Thoracic aorta (tissue), 2 donors: ENCODE results near the gene RUFY4. TPM values are rescaled to one million over a fixed set of nuclear protein-coding genes. Genes with fewer than 3 reads are reported as not detected.

Source experiments
- ATAC-seq: fragments of 150-250 bp; one replicate; pipeline ENCODE4 v1.8.0; 2017; ENCODE audit warnings: low read depth; ENCODE audit not compliant: insufficient number of reproducible peaks, low FRiP score
- DNase-seq: peaks from one replicate; pipeline ENCODE4 v3.0.0-alpha.2; 2020; ENCODE audit warnings: low spot score
- H3K27ac ChIP-seq, 2 donors: fragments of 200-600 bp; sonication (generic); 1 replicate in 1 of 2; 2 replicates in 1 of 2; pipeline ENCODE4 v1.5.1; 2016; ENCODE audit warnings: mild to moderate bottlenecking in 2 of 2, moderate library complexity in 2 of 2
- H3K27me3 ChIP-seq: fragments of 200-600 bp; sonication (generic); replicated peaks from 2 replicates; pipeline ENCODE4 v1.6.0; 2016; ENCODE audit warnings: mild to moderate bottlenecking; ENCODE audit not compliant: insufficient read depth
- H3K36me3 ChIP-seq: fragments of 200-600 bp; sonication (generic); one replicate; pipeline ENCODE4 v1.5.1; 2016
- H3K4me1 ChIP-seq, 2 donors: fragments of 200-600 bp; sonication (generic); 1 replicate in 1 of 2; 2 replicates in 1 of 2; pipeline versions ENCODE4 v1.5.1 to v1.6.0; 2016; ENCODE audit warnings: low read depth in 2 of 2, mild to moderate bottlenecking in 1 of 2; ENCODE audit not compliant: control insufficient read depth in 1 of 2
- H3K4me3 ChIP-seq: fragments of 200-600 bp; sonication (generic); 2 replicates; pipeline ENCODE4 v1.5.1; 2016; ENCODE audit warnings: mild to moderate bottlenecking
- H3K9me3 ChIP-seq: fragments of 200-600 bp; sonication (generic); 2 replicates; pipeline ENCODE4 v1.5.1; 2016
- CTCF ChIP-seq: fragments of 200-600 bp; sonication (generic); IDR thresholded peaks from one replicate; pipeline ENCODE4 v1.5.1; 2019; ENCODE audit warnings: antibody characterized with exemption
- total RNA-seq, 2 donors: library from RNA; depleted of rRNA; stranded (reverse); fragments of >200 nt; gene quantifications; one replicate each; pipeline versions ENCODE4 v1.1.0 to v1.2.3, GENCODE V29; 2016

Gene RUFY4
- total RNA-seq, 2 donors from 2014 or later, result 0.68 TPM; not detected in 1

GRCh38 chr2:218028562-218029348 lies 40.3 kb upstream of the RUFY4 start:
- no peaks in the 10 kb centered on the region for H3K36me3 ChIP-seq
- H3K27ac ChIP-seq, result peak overlapping the region in 1 of 2 donors; percentile 36
- no peaks in the 10 kb centered on the region for H3K27me3 ChIP-seq
- DNase-seq (no peak), ATAC-seq (no peak)
- peaks cover 10 to 61% of the 10 kb centered on the region in 2 donors for H3K4me1 ChIP-seq
- no peaks in the 10 kb centered on the region for H3K9me3 ChIP-seq
- TF ChIP-seq CTCF, result no peak
- no peak overlapping the region for H3K4me3 ChIP-seq

GRCh38 chr2:218029366-218030360 lies 39.4 kb upstream of the RUFY4 start:
- H3K9me3 ChIP-seq, result no peaks in the 10 kb centered on the region
- no peak overlapping the region for H3K4me3 ChIP-seq
- H3K36me3 ChIP-seq, result no peaks in the 10 kb centered on the region
- no peak overlapping the region for H3K27ac ChIP-seq
- no peak for ATAC-seq
- no peaks in the 10 kb centered on the region for H3K27me3 ChIP-seq
- peaks cover 10 to 59% of the 10 kb centered on the region in 2 donors for H3K4me1 ChIP-seq
- TF ChIP-seq CTCF, result no peak
- no peak for DNase-seq

GRCh38 chr2:218030409-218031195 lies 38.5 kb upstream of the RUFY4 start:
- H3K4me3 ChIP-seq, result no peak overlapping the region
- H3K27ac ChIP-seq, result no peak overlapping the region
- no peak for ATAC-seq
- H3K4me1 ChIP-seq, result peaks cover 10 to 56% of the 10 kb centered on the region in 2 donors
- DNase-seq, result no peak
- no peaks in the 10 kb centered on the region for H3K9me3 ChIP-seq
- no peaks in the 10 kb centered on the region for H3K36me3 ChIP-seq
- TF ChIP-seq CTCF, result no peak
- no peaks in the 10 kb centered on the region for H3K27me3 ChIP-seq

- Histone ChIP-seq H3K27me3 (no peaks in the 10 kb centered on the region), H3K9me3 (no peaks in the 10 kb centered on the region), H3K27ac (peak overlapping the region in 1 of 2 donors; percentile 44), H3K36me3 (no peaks in the 10 kb centered on the region), H3K4me3 (no peak overlapping the region), H3K4me1 (peaks cover 10 to 50% of the 10 kb centered on the region in 2 donors)
- no peak for TF ChIP-seq CTCF
- DNase-seq, result no peak
- no peak for ATAC-seq
These were observed 37.8 kb upstream of the RUFY4 start for GRCh38 chr2:218031261-218031660.
